Tibial artery (tissue), 4 donors: ENCODE data around the gene C1QL1.

ENCODE experiments used
- DNase-seq, 2 donors: peaks; one replicate each; pipeline ENCODE4 v3.0.0-alpha.2; 2019
- H3K27ac ChIP-seq, 2 donors: fragments of 200-600 bp; sonication (generic) in 1 of 2; 1 replicate in 1 of 2; 2 replicates in 1 of 2; pipeline ENCODE4 v1.5.1; 2018 to 2019; ENCODE audit warnings: mild to moderate bottlenecking in 1 of 2
- H3K27me3 ChIP-seq, 2 donors: fragments of 200-600 bp; sonication (generic) in 1 of 2; one replicate each; pipeline versions ENCODE4 v1.5.1 to v1.6.0; 2016 to 2019
- H3K36me3 ChIP-seq, 3 donors: fragments of 200-600 bp; sonication (generic) in 2 of 3; one replicate each; pipeline ENCODE4 v1.5.1; 2016 to 2019; ENCODE audit warnings: mild to moderate bottlenecking in 2 of 3
- H3K4me1 ChIP-seq, 4 donors: fragments of 200-600 bp; sonication (generic) in 2 of 4; 1 replicate in 3 of 4; 2 replicates in 1 of 4; pipeline ENCODE4 v1.5.1; 2016 to 2019
- H3K4me3 ChIP-seq, 2 donors: fragments of 200-600 bp; sonication (generic) in 1 of 2; 1 replicate in 1 of 2; 2 replicates in 1 of 2; pipeline ENCODE4 v1.5.1; 2018 to 2019; ENCODE audit warnings: mild to moderate bottlenecking in 2 of 2
- H3K9me3 ChIP-seq, 3 donors: fragments of 200-600 bp; sonication (generic) in 1 of 3; one replicate each; pipeline ENCODE4 v1.5.1; 2016 to 2019
- intact Hi-C: fragments of 100-400 bp; cut with DNase I; formaldehyde crosslinking; loops from one replicate; pipeline ENCODE4 v1.15.0; 2023; ENCODE audit warnings: low total_unique reads
- TF ChIP-seq, protein P1 (sequence below), 2 experiments: fragments of 200-600 bp in 1 of 2; fragments of 450-650 bp in 1 of 2; IDR thresholded peaks; one replicate each; pipeline ENCODE4 v1.5.1; 2017 to 2019; ENCODE audit warnings: antibody characterized with exemption in 2 of 2, mild to moderate bottlenecking in 1 of 2, moderate library complexity in 1 of 2

The C1QL1 gene

DNA sequence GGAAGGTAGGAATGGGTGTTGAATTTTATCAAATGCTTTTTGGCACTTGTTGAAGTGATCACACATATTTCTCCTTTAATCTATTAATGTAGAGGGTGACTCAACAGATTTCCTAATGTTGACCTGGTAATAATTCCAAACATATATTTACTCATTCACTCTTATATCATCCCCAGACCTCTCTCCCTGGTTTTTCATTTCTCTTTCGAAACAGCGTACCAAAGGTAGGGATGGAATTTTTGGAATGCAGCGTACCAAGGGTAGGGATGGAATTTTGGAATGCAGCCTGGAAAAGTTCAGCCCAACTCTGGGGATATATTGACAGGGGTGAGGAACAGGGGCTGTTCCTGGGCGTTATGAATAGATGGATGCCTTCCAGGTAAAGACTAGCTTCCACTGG is 27.8 kb downstream of the C1QL1 start:
- DNase-seq: no peak
- H3K27me3 ChIP-seq: peaks cover 0 to 11% of the 10 kb centered on the region in 2 donors
- no peaks in the 10 kb centered on the region for H3K4me1 ChIP-seq
- peaks cover 0 to 5% (median 0%) of the 10 kb centered on the region in 3 donors for H3K9me3 ChIP-seq
- TF ChIP-seq, protein P1, sequence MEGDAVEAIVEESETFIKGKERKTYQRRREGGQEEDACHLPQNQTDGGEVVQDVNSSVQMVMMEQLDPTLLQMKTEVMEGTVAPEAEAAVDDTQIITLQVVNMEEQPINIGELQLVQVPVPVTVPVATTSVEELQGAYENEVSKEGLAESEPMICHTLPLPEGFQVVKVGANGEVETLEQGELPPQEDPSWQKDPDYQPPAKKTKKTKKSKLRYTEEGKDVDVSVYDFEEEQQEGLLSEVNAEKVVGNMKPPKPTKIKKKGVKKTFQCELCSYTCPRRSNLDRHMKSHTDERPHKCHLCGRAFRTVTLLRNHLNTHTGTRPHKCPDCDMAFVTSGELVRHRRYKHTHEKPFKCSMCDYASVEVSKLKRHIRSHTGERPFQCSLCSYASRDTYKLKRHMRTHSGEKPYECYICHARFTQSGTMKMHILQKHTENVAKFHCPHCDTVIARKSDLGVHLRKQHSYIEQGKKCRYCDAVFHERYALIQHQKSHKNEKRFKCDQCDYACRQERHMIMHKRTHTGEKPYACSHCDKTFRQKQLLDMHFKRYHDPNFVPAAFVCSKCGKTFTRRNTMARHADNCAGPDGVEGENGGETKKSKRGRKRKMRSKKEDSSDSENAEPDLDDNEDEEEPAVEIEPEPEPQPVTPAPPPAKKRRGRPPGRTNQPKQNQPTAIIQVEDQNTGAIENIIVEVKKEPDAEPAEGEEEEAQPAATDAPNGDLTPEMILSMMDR (IDR thresholded peaks at IDR 0.05): no peak
- no peaks in the 10 kb centered on the region for H3K36me3 ChIP-seq
- intact Hi-C loops: no loop called here
- no peak overlapping the region for H3K4me3 ChIP-seq
- no peak overlapping the region for H3K27ac ChIP-seq

DNA sequence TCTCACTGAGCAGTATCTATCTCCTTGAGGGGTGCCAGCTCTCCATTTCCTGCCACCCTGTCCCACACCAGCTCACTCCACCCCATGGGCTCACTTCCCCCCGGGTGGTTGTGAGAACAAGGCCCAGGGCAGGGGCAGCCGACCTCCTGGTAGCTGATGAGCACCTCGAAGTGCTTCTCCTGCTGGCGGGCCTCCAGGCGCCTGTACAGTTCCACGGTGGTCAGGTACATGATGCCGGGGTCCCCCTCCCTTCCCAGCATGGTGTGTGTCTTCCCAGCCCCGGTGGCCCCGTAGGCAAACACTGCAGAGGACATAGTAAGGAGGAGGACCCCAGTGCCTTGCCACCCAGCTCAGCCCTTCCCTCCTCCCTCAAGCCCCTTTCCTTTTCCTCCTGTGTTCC is 33.0 kb downstream of the C1QL1 start:
- DNase-seq: peak in 1 of 2 donors; percentile 44

DNA sequence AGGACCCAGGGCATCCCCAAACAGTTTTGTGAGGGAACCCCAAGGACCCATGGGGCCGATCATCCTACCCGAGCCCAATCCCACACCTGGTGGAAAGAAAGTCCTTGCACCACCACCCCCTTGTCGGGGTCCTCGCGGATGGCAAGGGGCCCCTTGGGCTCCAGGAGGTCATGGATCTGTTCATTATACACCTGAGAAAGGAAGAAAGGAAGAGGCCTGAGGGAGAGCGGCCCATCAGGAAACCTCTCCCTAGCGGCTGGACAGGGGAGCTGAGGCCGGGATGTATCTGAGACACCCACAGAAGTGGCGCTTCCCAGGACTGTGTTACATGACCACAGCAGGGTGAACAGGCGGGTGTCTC is 33.4 kb downstream of the C1QL1 start:
- no peaks in the 10 kb centered on the region for H3K36me3 ChIP-seq

More for the DNA sequence above, 33.0 kb downstream of the C1QL1 start:
- H3K27ac ChIP-seq: no peak overlapping the region
- H3K36me3 ChIP-seq: no peaks in the 10 kb centered on the region
- no peaks in the 10 kb centered on the region for H3K27me3 ChIP-seq
- no peak overlapping the region for H3K4me3 ChIP-seq
- TF ChIP-seq, protein P1 (IDR thresholded peaks at IDR 0.05): no peak
- no peaks in the 10 kb centered on the region for H3K4me1 ChIP-seq
- intact Hi-C loops: no loop called here
- peaks cover 0 to 5% (median 0%) of the 10 kb centered on the region in 3 donors for H3K9me3 ChIP-seq

DNA sequence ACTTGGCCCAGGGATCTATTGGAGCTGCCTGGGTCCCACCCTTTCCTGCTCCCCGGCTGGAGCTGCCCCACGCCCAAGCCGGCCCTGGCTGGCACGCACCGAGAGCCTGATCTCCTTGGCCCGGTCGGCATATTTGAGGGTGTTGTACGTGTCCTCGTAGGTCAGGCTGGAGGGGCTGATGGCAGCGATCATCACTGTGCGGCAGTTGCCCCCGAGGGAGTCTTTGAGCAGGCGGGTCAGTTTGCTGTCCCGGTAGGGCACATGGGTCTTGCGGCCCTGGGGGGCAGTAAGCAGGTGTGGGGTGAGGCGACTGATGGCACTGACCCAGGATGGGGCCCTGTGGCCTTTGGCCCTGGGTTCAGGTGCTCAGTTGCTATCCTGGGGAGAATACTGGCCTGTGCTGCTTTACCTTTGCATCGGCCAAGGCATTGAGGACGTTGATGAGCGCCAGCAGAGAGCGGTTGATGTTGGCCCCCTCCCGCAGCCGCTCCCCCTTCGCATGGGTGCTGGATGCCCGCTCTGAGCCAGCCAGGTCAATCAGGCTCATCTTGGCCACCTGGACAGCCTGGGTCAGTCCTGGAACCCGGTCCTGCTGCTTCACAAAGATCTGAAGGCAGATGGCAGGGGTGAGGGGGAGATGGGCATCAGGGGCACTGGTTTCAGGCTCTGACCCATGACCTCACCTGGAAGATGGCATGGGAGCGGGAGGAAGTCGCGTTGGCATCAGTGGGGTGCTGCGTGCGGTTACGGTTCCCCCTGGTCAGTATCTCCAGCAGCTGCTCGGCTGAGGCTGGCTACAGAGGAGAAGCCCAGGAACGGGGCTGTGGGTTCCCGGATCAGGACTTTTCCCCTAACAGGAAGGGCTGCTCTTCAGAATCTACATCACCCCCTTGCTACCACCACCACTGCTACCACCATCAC is 34.0 kb downstream of the C1QL1 start:
- Histone ChIP-seq H3K27ac (no peak overlapping the region), H3K9me3 (peaks cover 0 to 5% (median 0%) of the 10 kb centered on the region in 3 donors), H3K4me3 (no peak overlapping the region), H3K4me1 (no peaks in the 10 kb centered on the region), H3K36me3 (no peaks in the 10 kb centered on the region), H3K27me3 (no peaks in the 10 kb centered on the region)
- TF ChIP-seq, protein P1 (IDR thresholded peaks at IDR 0.05): no peak
- intact Hi-C loops: no loop called here
- peak in 1 of 2 donors; percentile 49 for DNase-seq

More for the DNA sequence above, 33.4 kb downstream of the C1QL1 start:
- Histone ChIP-seq H3K27me3 (no peaks in the 10 kb centered on the region), H3K4me1 (no peaks in the 10 kb centered on the region), H3K27ac (no peak overlapping the region), H3K9me3 (peaks cover 0 to 5% (median 0%) of the 10 kb centered on the region in 3 donors), H3K4me3 (no peak overlapping the region)
- intact Hi-C loops: no loop called here
- peak in 1 of 2 donors; percentile 34 for DNase-seq
- TF ChIP-seq, protein P1 (IDR thresholded peaks at IDR 0.05): no peak

DNA sequence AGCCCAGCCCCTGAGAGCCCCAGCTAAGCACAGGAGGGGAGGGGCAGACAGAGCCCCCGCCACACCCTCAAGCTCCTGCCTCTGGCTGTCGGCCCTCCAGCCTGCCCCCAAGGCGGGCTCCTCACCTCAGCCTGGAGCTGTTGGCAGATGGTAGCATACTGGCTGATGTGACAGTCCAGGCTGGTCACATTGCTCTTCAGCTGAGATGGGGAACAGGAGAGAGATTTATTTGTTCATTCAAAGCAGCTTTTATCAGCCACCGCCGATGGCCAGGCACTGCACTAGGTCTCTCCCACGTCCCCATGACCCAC is 35.4 kb downstream of the C1QL1 start:
- Histone ChIP-seq H3K27me3 (no peaks in the 10 kb centered on the region), H3K36me3 (no peaks in the 10 kb centered on the region)
- DNase-seq: peak in 1 of 2 donors; percentile 56

More for the DNA sequence above, 35.4 kb downstream of the C1QL1 start:
- no peaks in the 10 kb centered on the region for H3K9me3 ChIP-seq
- no peak overlapping the region for H3K27ac ChIP-seq
- intact Hi-C loops: no loop called here
- H3K4me3 ChIP-seq: no peak overlapping the region
- TF ChIP-seq, protein P1 (IDR thresholded peaks at IDR 0.05): no peak
- H3K4me1 ChIP-seq: no peaks in the 10 kb centered on the region
